ENCODE measurements around the gene B3GALT2. TPM values are rescaled to one million over a fixed set of nuclear protein-coding genes. Genes with fewer than 3 reads are reported as not detected.

B3GALT2 gene
- total RNA-seq, 1 donor from 2014 or later: 78.4 TPM

Small RNA genes within 50 kb of the gene (microRNA-seq; reads per million reads assigned to microRNA genes)
- not detected for gene MIR1278

Other genes with a start within 250 kb of the B3GALT2 start
- 42.3 TPM for gene UCHL5, start 127.3 kb downstream of the B3GALT2 start, total RNA-seq
- 47.8 TPM for gene RO60, start 127.0 kb downstream of the B3GALT2 start, total RNA-seq
- gene GLRX2, start 81.2 kb downstream of the B3GALT2 start, total RNA-seq: 40.2 TPM
- gene CDC73, start 64.6 kb downstream of the B3GALT2 start, total RNA-seq: 52.9 TPM

All from Right ventricle myocardium superior (tissue), 1 donor.